ENCODE data around the gene PADI4. TPM values are rescaled to one million over a fixed set of nuclear protein-coding genes. Genes with fewer than 3 reads are reported as not detected.

Gene PADI4
- total and polyA plus RNA-seq, 2 donors (not counting 3 experiments of a cell fraction or from before 2014, with no cell fraction given), result not detected

DNA sequence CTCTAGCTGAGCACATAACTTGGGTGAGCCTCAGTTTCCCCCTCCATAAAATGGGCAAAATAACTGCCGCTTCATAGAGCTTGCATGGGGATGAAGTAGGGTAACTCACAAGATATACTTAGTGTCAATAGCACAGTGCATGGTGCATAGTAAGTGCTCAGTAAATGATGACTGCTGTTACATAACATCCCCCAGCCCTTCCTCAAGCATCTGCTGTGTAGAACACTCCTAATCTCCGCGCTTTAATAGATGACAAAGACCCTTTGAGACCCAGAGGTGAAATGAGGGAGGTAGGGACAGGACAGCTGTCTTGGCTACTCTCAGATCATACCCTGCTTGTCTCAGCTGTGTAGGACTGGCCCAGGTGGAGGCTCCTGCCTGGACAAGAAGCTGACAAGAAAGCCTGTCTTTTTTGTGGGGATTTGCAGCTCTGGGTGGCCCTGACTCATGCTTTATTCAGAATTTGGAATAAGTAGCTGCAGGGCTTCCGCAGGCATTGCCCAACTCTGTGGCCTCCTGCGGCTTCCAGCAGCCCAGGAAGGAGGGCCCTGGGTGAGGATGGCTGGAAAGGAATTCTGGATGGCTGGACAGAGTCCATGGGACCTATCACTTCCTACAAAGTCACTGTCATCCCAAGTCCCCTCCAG, 20.7 kb upstream of the PADI4 start:
- H2AFZ ChIP-seq (ENCODE audit: low read depth, low read length), result no peak overlapping the region
- DNase-seq (ENCODE audit: low read depth, low spot score), result no peak
- peaks cover 4% of the 10 kb centered on the region for H3K4me1 ChIP-seq (ENCODE audit: control insufficient read depth, extremely low read depth, insufficient read depth, low read length)
- H3K9me1 ChIP-seq (replicated peaks; ENCODE audit: control insufficient read depth, extremely low read depth, insufficient read depth, low read length), result no peaks in the 10 kb centered on the region
- no peak overlapping the region for H3K9ac ChIP-seq (replicated peaks; ENCODE audit: extremely low read depth, insufficient read depth, low read length)
- no TSS peak for BruUV-seq (replicated peaks)
- no peaks in the 10 kb centered on the region for H3K36me3 ChIP-seq (ENCODE audit: control insufficient read depth in 2 of 2, extremely low read depth in 1 of 2, insufficient read depth in 2 of 2, low read length in 2 of 2)
- FAIRE-seq, result no peak
- intact Hi-C loops (cut with micrococcal nuclease) (no loop called here), dilution Hi-C loops (cut with MboI; ENCODE audit: extremely low pct_ligation_motif_present, low sequenced_read_pairs) (no loop called here)
- H3K27ac ChIP-seq (ENCODE audit: insufficient read depth, low read depth, low read length), result no peak overlapping the region
- ChIA-PET POLR2A (no interaction called here), CTCF (interaction anchor here (0.9 to 1.6 kb wide), 3 partner anchors 11 to 161 kb away, joined by 3 to 9 read pairs (median 3); no protein-coding TSS in a partner anchor)
- H3K27me3 ChIP-seq (ENCODE audit: control insufficient read depth in 2 of 2, insufficient read depth in 2 of 2, low read length in 2 of 2), result no peaks in the 10 kb centered on the region
- H4K20me1 ChIP-seq (replicated peaks; ENCODE audit: control insufficient read depth, extremely low read depth, insufficient read depth, low read length), result no peaks in the 10 kb centered on the region
- no peaks in the 10 kb centered on the region for H3K9me3 ChIP-seq (replicated peaks; ENCODE audit: control insufficient read depth, insufficient read depth, low read length)
- H3K79me2 ChIP-seq (ENCODE audit: control insufficient read depth, insufficient read depth, low read length), result no peaks in the 10 kb centered on the region
- no peak overlapping the region for H3K4me3 ChIP-seq (replicated peaks in 1 of 3; ENCODE audit: insufficient read depth in 1 of 3, low read depth in 1 of 3, low read length in 3 of 3)
- H3K4me2 ChIP-seq (ENCODE audit: insufficient read depth, low read length), result no peak overlapping the region
- TF ChIP-seq MYC (IDR thresholded peaks at IDR 0.05; ENCODE audit: low read depth, low read length), result no peak
- TF ChIP-seq, protein P1, sequence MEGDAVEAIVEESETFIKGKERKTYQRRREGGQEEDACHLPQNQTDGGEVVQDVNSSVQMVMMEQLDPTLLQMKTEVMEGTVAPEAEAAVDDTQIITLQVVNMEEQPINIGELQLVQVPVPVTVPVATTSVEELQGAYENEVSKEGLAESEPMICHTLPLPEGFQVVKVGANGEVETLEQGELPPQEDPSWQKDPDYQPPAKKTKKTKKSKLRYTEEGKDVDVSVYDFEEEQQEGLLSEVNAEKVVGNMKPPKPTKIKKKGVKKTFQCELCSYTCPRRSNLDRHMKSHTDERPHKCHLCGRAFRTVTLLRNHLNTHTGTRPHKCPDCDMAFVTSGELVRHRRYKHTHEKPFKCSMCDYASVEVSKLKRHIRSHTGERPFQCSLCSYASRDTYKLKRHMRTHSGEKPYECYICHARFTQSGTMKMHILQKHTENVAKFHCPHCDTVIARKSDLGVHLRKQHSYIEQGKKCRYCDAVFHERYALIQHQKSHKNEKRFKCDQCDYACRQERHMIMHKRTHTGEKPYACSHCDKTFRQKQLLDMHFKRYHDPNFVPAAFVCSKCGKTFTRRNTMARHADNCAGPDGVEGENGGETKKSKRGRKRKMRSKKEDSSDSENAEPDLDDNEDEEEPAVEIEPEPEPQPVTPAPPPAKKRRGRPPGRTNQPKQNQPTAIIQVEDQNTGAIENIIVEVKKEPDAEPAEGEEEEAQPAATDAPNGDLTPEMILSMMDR (IDR thresholded peaks at IDR 0.05; ENCODE audit: extremely low read depth in 1 of 2, insufficient read depth in 1 of 2, low read depth in 1 of 2, low read length in 2 of 2), result no peak
- TF ChIP-seq JUN (IDR thresholded peaks at IDR 0.05; ENCODE audit: borderline replicate concordance, insufficient read depth, insufficient read length, low read depth), result no peak
- TF ChIP-seq POLR2AphosphoS5 (IDR thresholded peaks at IDR 0.05; ENCODE audit: insufficient read depth, low read depth, low read length), result no peak
- TF ChIP-seq FOS (IDR thresholded peaks at IDR 0.05; ENCODE audit: borderline replicate concordance, insufficient read depth, low read length), result no peak
- no peak for TF ChIP-seq POLR2A (IDR thresholded peaks at IDR 0.05; ENCODE audit: low read depth, low read length)
- TF ChIP-seq, protein P2, sequence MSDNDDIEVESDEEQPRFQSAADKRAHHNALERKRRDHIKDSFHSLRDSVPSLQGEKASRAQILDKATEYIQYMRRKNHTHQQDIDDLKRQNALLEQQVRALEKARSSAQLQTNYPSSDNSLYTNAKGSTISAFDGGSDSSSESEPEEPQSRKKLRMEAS (IDR thresholded peaks at IDR 0.05; ENCODE audit: insufficient read depth, insufficient read length), result no peak
- TF ChIP-seq GATA2 (IDR thresholded peaks at IDR 0.05; ENCODE audit: insufficient read depth, insufficient read length, low read depth, low read length), result no peak
- TF ChIP-seq EZH2 (IDR thresholded peaks at IDR 0.05; ENCODE audit: borderline replicate concordance, low read depth, low read length, severe bottlenecking), result no peak
